H1 (cell line): Measurements from ENCODE around the gene NBPF1. TPM values are rescaled to one million over a fixed set of nuclear protein-coding genes. Genes with fewer than 3 reads are reported as not detected.
"Not testable (repeated sequence)": the region's sequence is repeated elsewhere in the genome, so short reads cannot be mapped to it uniquely, and the experiment has no call there.

Experiments used
- CTCF ChIA-PET: fragments of 300-600 bp; sonication (Branson Sonifier 250); formaldehyde crosslinking; loops from one replicate; lab custom pipeline; 2021; ENCODE audit not compliant: partially characterized antibody; lab: Charles Lee
- POLR2A ChIA-PET: fragments of 300-600 bp; sonication (Branson Sonifier 250); formaldehyde crosslinking; loops from one replicate; lab custom pipeline; 2021; ENCODE audit warnings: inconsistent platforms; ENCODE audit not compliant: partially characterized antibody; lab: Charles Lee
- DNase-seq, 2 experiments: peaks; one replicate each; pipeline versions ENCODE4 v3.0.0 to v3.0.0-alpha.2; 2010 to 2022; ENCODE audit warnings: low spot score in 2 of 2, low read depth in 1 of 2, mixed read lengths in 1 of 2
- FAIRE-seq: peaks from 2 replicates; lab custom pipeline; 2011; peaks lifted over from hg19 to GRCh38; lab: Jason Lieb, UNC
- H2AFZ ChIP-seq: 2 replicates; pipeline ENCODE4 v1.8.1; 2012; ENCODE audit warnings: low read length, inconsistent platforms
- H2AK5ac ChIP-seq: 2 replicates; pipeline ENCODE4 v1.6.1; 2013; ENCODE audit warnings: low read depth, low read length
- H2BK120ac ChIP-seq: replicated peaks from 2 replicates; pipeline ENCODE3; 2013; ENCODE audit warnings: low read depth, low read length, inconsistent platforms
- H2BK12ac ChIP-seq: 2 replicates; pipeline ENCODE4 v1.6.1; 2013; ENCODE audit warnings: low read depth, low read length
- H2BK15ac ChIP-seq: 2 replicates; pipeline ENCODE4 v1.6.1; 2013; ENCODE audit warnings: low read length
- H2BK20ac ChIP-seq: 2 replicates; pipeline ENCODE4 v1.6.1; 2013; ENCODE audit warnings: low read length
- H2BK5ac ChIP-seq: 2 replicates; pipeline ENCODE4 v1.6.1; 2013; ENCODE audit warnings: low read depth, low read length
- H3K14ac ChIP-seq: 2 replicates; pipeline ENCODE4 v1.6.1; 2013; ENCODE audit warnings: inconsistent platforms; ENCODE audit not compliant: insufficient read length
- H3K18ac ChIP-seq: 2 replicates; pipeline ENCODE4 v1.6.1; 2013; ENCODE audit warnings: low read length; ENCODE audit errors: extremely low read depth
- H3K23ac ChIP-seq: 2 replicates; pipeline ENCODE4 v1.6.1; 2013; ENCODE audit warnings: inconsistent platforms; ENCODE audit not compliant: insufficient read length
- H3K23me2 ChIP-seq: 2 replicates; pipeline ENCODE4 v1.6.1; 2013; ENCODE audit warnings: low read depth, low read length
- H3K27ac ChIP-seq: 2 replicates; pipeline ENCODE4 v1.6.1; 2011; ENCODE audit warnings: low read depth, low read length, inconsistent platforms
- H3K27me3 ChIP-seq, 4 experiments: replicated peaks in 1 of 4; 1 replicate in 1 of 4; 2 replicates in 3 of 4; pipeline versions ENCODE4 v1.6.1 to v1.8.1; 2011 to 2013; ENCODE audit warnings: low read length in 3 of 4, mild to moderate bottlenecking in 3 of 4, inconsistent platforms in 2 of 4, mixed read lengths in 2 of 4, moderate library complexity in 1 of 4; ENCODE audit not compliant: control insufficient read depth in 3 of 4, insufficient read depth in 3 of 4; ENCODE audit errors: extremely low read depth in 1 of 4
- H3K36me3 ChIP-seq, 4 experiments: 2 replicates each; pipeline versions ENCODE4 v1.6.1 to v1.8.1; 2011 to 2013; ENCODE audit warnings: mild to moderate bottlenecking in 4 of 4, low read length in 3 of 4, moderate library complexity in 2 of 4, control low read depth in 1 of 4, inconsistent platforms in 1 of 4; ENCODE audit not compliant: insufficient read depth in 4 of 4, control insufficient read depth in 2 of 4
- H3K4ac ChIP-seq: replicated peaks from 2 replicates; pipeline ENCODE3; 2013; ENCODE audit warnings: low read length, low read depth, mixed read lengths, inconsistent platforms; ENCODE audit not compliant: insufficient read length
- H3K4me1 ChIP-seq, 4 experiments: replicated peaks in 1 of 4; 1 replicate in 1 of 4; 2 replicates in 3 of 4; pipeline versions ENCODE4 v1.6.1 to v1.8.1; 2011 to 2013; ENCODE audit warnings: low read length in 3 of 4, inconsistent platforms in 2 of 4, mixed read lengths in 1 of 4; ENCODE audit not compliant: insufficient read depth in 4 of 4, control insufficient read depth in 3 of 4
- H3K4me2 ChIP-seq, 2 experiments: 2 replicates each; pipeline versions ENCODE4 v1.6.1 to v1.8.1; 2011 to 2013; ENCODE audit warnings: low read depth in 2 of 2, low read length in 2 of 2, control low read depth in 1 of 2, inconsistent platforms in 1 of 2, mild to moderate bottlenecking in 1 of 2; ENCODE audit not compliant: insufficient read depth in 1 of 2
- H3K4me3 ChIP-seq, 4 experiments: fragments of 200-600, 300-600 bp in 1 of 4; sonication (generic), shearing (Covaris generic), sonication (Bioruptor Twin) in 1 of 4; 2 replicates each; pipeline versions ENCODE4 v1.5.1 to v1.8.1; 2011 to 2016; ENCODE audit warnings: low read length in 4 of 4, low read depth in 3 of 4, control low read depth in 2 of 4, inconsistent platforms in 2 of 4, mild to moderate bottlenecking in 2 of 4, mixed read lengths in 1 of 4, moderate library complexity in 1 of 4; ENCODE audit not compliant: insufficient read depth in 2 of 4; ENCODE audit errors: extremely low read depth in 1 of 4
- H3K56ac ChIP-seq: replicated peaks from 2 replicates; pipeline ENCODE3; 2013; ENCODE audit warnings: low read depth, mild to moderate bottlenecking, mixed read lengths, low read length, inconsistent platforms; ENCODE audit not compliant: insufficient read length
- H3K79me1 ChIP-seq: 2 replicates; pipeline ENCODE4 v1.6.1; 2013; ENCODE audit warnings: low read depth, low read length, control low read depth
- H3K79me2 ChIP-seq, 2 experiments: 2 replicates each; pipeline versions ENCODE4 v1.6.1 to v1.8.1; 2012 to 2013; ENCODE audit warnings: low read length in 2 of 2, mild to moderate bottlenecking in 2 of 2, inconsistent platforms in 1 of 2; ENCODE audit not compliant: insufficient read depth in 2 of 2, control insufficient read depth in 1 of 2
- H3K9ac ChIP-seq, 4 experiments: replicated peaks in 1 of 4; 1 replicate in 1 of 4; 2 replicates in 3 of 4; pipeline versions ENCODE4 v1.6.1 to v1.8.1; 2011 to 2013; ENCODE audit warnings: low read depth in 3 of 4, low read length in 3 of 4, control low read depth in 2 of 4, mild to moderate bottlenecking in 2 of 4, moderate library complexity in 2 of 4, inconsistent platforms in 1 of 4; ENCODE audit errors: extremely low read depth in 1 of 4
- H3K9me3 ChIP-seq, 2 experiments: 2 replicates each; pipeline versions ENCODE4 v1.6.1 to v1.8.1; 2012 to 2013; ENCODE audit warnings: mild to moderate bottlenecking in 2 of 2, moderate library complexity in 2 of 2, control low read depth in 1 of 2, inconsistent platforms in 1 of 2, low read depth in 1 of 2, low read length in 1 of 2, mixed read lengths in 1 of 2; ENCODE audit not compliant: insufficient read depth in 2 of 2
- H4K20me1 ChIP-seq, 2 experiments: replicated peaks in 1 of 2; 2 replicates each; pipeline versions ENCODE3 to v1.8.1; 2011 to 2013; ENCODE audit warnings: inconsistent platforms in 2 of 2, low read length in 2 of 2, mild to moderate bottlenecking in 1 of 2; ENCODE audit not compliant: insufficient read depth in 2 of 2, control insufficient read depth in 1 of 2
- H4K5ac ChIP-seq: 2 replicates; pipeline ENCODE4 v1.6.1; 2013; ENCODE audit warnings: low read length, low read depth, mixed read lengths, inconsistent platforms; ENCODE audit not compliant: insufficient read length
- H4K8ac ChIP-seq: 2 replicates; pipeline ENCODE4 v1.8.0; 2013; ENCODE audit warnings: mild to moderate bottlenecking, moderate library complexity, low read length, inconsistent platforms; ENCODE audit not compliant: insufficient read depth; ENCODE audit errors: extremely low read depth
- H4K91ac ChIP-seq: replicated peaks from 2 replicates; pipeline ENCODE3; 2013; ENCODE audit warnings: low read length, mixed read lengths, inconsistent platforms; ENCODE audit not compliant: insufficient read length
- WGBS, 2 experiments: shearing (Covaris generic) in 1 of 2; methylation state at CpG; one replicate each; pipeline versions ENCODE4 v1.1.6 to v1.1.7; 2013 to 2015; ENCODE audit warnings: low lambda C conversion rate in 2 of 2, mixed read lengths in 2 of 2, inconsistent platforms in 1 of 2, low coverage in 1 of 2, missing lambda C conversion rate in 1 of 2; ENCODE audit not compliant: insufficient replicate concordance in 2 of 2, insufficient coverage in 1 of 2, insufficient read length in 1 of 2; ENCODE audit errors: extremely low coverage in 1 of 2, missing lambda C conversion rate in 1 of 2; 5-methylcytosine and 5-hydroxymethylcytosine counted together
- polyA plus RNA-seq, 7 experiments: library from polyadenylated mRNA; depleted of rRNA in 3 of 7; stranded (reverse) in 5 of 7; unstranded in 2 of 7; fragments of >200 nt in 5 of 7; fragments of 200-250 nt in 2 of 7; gene quantifications; 1 replicate in 5 of 7; 2 replicates in 1 of 7; 4 replicates in 1 of 7; pipeline versions ENCODE4 v1.2.1 to v1.2.3, GENCODE V29; 2011 to 2013; ENCODE audit warnings: missing spikeins in 2 of 7, mixed read lengths in 2 of 7
- total RNA-seq: library from RNA; stranded (reverse); fragmentation: NEBNext Ultra II Directional; extraction: Animal tissue kit (Norgen Biotek cat#: 25700); gene quantifications from 2 replicates; pipeline ENCODE4 v1.2.1, GENCODE V29; 2021

NBPF1 gene
- total and polyA plus RNA-seq, 2 of the 8 experiments (the other 6 are each of a cell fraction or from before 2014, with no cell fraction given) = 9.6 to 19.3 TPM

- H3K4me3 ChIP-seq = peak overlapping the region in 2 of 4 experiments; percentile 56 to 76; a peak in 4 of 8 replicates
Observed at GRCh38 chr1:16521679-16522078, 91.7 kb downstream of the NBPF1 start.

More at GRCh38 chr1:16521679-16522078, 91.7 kb downstream of the NBPF1 start:
- H2BK15ac ChIP-seq, H2AFZ ChIP-seq, H4K8ac ChIP-seq, H3K36me3 ChIP-seq, H2BK12ac ChIP-seq, H3K79me2 ChIP-seq, H2BK120ac ChIP-seq, H3K23ac ChIP-seq, H3K4ac ChIP-seq, H2BK5ac ChIP-seq, H3K27ac ChIP-seq, H2AK5ac ChIP-seq, H3K23me2 ChIP-seq, H3K56ac ChIP-seq, H3K4me1 ChIP-seq, H2BK20ac ChIP-seq, H3K9me3 ChIP-seq, FAIRE-seq, H3K9ac ChIP-seq, CTCF ChIA-PET, H3K27me3 ChIP-seq, H3K18ac ChIP-seq, DNase-seq, H4K91ac ChIP-seq, H4K20me1 ChIP-seq, H4K5ac ChIP-seq, H3K14ac ChIP-seq, H3K79me1 ChIP-seq: not testable (repeated sequence)
- POLR2A ChIA-PET = interaction anchor here (1.1 to 1.3 kb wide), 2 partner anchors 19 to 99 kb away, joined by 3 read pairs; no protein-coding TSS in a partner anchor
- WGBS, 2 experiments = 68% methylated on average over 5 of the region's 5 CpGs; no CpG with 5 or more reads in 1 of the 2 experiments
- H3K4me2 ChIP-seq = peak overlapping the region in 1 of 2 experiments; percentile 84; a peak in 1 of 4 replicates
